Measurements from ENCODE around the gene MPST. TPM values are rescaled to one million over a fixed set of nuclear protein-coding genes. Genes with fewer than 3 reads are reported as not detected.

Gene MPST
- total RNA-seq (2014; rRNA removed; shearing (Covaris generic)) = 105 and 124 TPM in 2 replicates
- total RNA-seq (2022) = 61.8 and 67.2 TPM in 2 replicates
- percentile 56 among the genes with signal in this experiment for Bru-seq, nascent RNA
- BruChase-seq, experiment 1, labeled RNA remaining after a 6-hour chase = percentile 66 among the genes with signal in this experiment
- BruChase-seq, experiment 2, labeled RNA remaining after a 2-hour chase = percentile 59 among the genes with signal in this experiment
- long read RNA-seq, transcript MPST-206 (3 exons, 1,331 nt) = major isoform, 105 of 193 reads
- long read RNA-seq, transcript MPST-203 (3 exons, 1,345 nt) = minor isoform, 41 of 193 reads
- long read RNA-seq, transcript MPST-201 (4 exons, 1,504 nt) = minor isoform, 5 of 193 reads
- long read RNA-seq, partial matches to known transcripts = 20 of 193 reads
- long read RNA-seq, other reads (novel, unspliced or antisense) = 22 of 193 reads

DNA sequence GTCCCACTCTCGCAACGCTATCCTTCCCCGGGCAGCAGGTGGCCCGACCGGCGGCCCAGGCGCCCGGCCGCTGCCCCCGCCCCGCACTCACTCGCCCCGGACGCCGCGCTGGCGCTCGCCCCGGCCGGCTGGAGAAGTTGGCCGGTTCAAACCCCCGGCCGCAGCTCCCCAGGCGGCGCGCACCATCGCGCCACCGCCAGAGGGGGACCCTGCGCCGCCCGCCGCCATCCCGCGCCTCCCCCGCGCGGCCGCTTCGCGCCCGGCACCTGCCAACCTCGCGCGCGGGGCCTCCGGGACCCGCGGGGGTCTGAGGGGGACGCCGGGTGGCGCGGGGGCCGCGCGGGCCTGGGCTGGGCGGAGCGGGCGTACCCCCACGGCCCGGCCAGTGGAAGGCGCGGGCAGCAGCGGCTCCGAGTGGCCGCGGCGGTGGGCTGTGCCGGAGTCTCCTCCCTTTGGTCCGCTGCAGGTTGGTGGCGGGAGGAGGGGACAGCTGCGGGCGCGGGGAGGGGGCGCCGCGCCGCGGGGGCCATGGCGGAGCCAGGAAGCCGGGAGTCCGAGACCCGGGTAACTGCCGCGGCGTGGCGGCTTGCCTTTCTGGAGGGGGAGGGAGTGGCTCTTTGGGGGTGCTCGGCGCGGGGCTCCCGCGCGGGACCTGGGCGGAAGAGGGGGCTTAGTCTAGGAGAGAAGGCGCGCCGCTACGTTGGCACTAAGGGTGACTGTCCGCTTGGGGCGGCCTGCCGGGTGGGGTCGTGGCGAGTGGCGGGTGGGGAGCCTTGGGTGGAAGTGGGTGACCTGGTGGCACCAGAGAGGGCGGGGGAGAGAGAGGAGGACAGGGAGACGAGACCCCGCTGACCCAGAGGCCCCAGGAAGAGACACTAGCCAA lies at the start of gene MPST, which contains the start of gene TST:
Gene MPST, plus strand, starts transcription at position 434 of the 883 bp plus-strand sequence. Its CDS starts 95 bp downstream, at position 529.
Gene TST, minus strand, starts transcription at position 139 of the 883 bp plus-strand sequence. CDS start 715 bp downstream, outside the sequence.
- Histone ChIP-seq H3K27ac (ENCODE audit: low read depth, low read length, poor library complexity, severe bottlenecking) (peak within 1 kb of the TSS; percentile 46), H3K36me3 (ENCODE audit: insufficient read depth, low read length) (no peaks in the 10 kb centered on the region), H4K20me1 (ENCODE audit: insufficient read depth, low read length) (no peaks in the 10 kb centered on the region), H3K4me3 (ENCODE audit: low read depth, low read length, poor library complexity, severe bottlenecking) (peak within 1 kb of the TSS; percentile 90), H2AFZ (ENCODE audit: low read length) (peak within 1 kb of the TSS; percentile 96), H3K9me2 (ENCODE audit: insufficient read depth, low read length) (no peaks in the 10 kb centered on the region), H3K4me1 (ENCODE audit: insufficient read depth, low read length, poor library complexity, severe bottlenecking) (peaks cover 13% of the 10 kb centered on the region), H3K4me2 (ENCODE audit: low read length) (peak within 1 kb of the TSS; percentile 85), H3K79me2 (ENCODE audit: insufficient read depth, low read depth, low read length) (peaks cover 6% of the 10 kb centered on the region; the same call in 1 of the 2 replicates), H3K9me3 (ENCODE audit: low read length) (no peaks in the 10 kb centered on the region)
- BruUV-seq (replicated peaks) = no TSS peak
- ChIA-PET CTCF (ENCODE audit: unreplicated experiment) (interaction anchor here (1.0 kb wide), 1 partner anchor 25 kb away, joined by 10 read pairs; no protein-coding TSS in a partner anchor), POLR2A (interaction anchor here (0.5 to 0.8 kb wide), 4 partner anchors 27 to 560 kb away, joined by 3 to 4 read pairs (median 3); partner anchors contain the start of genes EIF3D and LGALS2)
- intact Hi-C loops (cut with micrococcal nuclease; ENCODE audit: unreplicated experiment) = loop anchor here (5.0 kb wide), 1 partner anchor 157 kb away; the partner anchor contains the start of gene NCF4
- TF ChIP-seq, protein P1, sequence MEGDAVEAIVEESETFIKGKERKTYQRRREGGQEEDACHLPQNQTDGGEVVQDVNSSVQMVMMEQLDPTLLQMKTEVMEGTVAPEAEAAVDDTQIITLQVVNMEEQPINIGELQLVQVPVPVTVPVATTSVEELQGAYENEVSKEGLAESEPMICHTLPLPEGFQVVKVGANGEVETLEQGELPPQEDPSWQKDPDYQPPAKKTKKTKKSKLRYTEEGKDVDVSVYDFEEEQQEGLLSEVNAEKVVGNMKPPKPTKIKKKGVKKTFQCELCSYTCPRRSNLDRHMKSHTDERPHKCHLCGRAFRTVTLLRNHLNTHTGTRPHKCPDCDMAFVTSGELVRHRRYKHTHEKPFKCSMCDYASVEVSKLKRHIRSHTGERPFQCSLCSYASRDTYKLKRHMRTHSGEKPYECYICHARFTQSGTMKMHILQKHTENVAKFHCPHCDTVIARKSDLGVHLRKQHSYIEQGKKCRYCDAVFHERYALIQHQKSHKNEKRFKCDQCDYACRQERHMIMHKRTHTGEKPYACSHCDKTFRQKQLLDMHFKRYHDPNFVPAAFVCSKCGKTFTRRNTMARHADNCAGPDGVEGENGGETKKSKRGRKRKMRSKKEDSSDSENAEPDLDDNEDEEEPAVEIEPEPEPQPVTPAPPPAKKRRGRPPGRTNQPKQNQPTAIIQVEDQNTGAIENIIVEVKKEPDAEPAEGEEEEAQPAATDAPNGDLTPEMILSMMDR (conservative IDR thresholded peaks at IDR 0.05; ENCODE audit: low read length) = peak; percentile 24; the same call in 1 of the 2 replicates
- no peak for TF ChIP-seq EZH2phosphoT487 (IDR thresholded peaks at IDR 0.05; ENCODE audit: borderline replicate concordance, low read depth, low read length)
- peak; percentile 86 for DNase-seq (ENCODE audit: low spot score)

DNA sequence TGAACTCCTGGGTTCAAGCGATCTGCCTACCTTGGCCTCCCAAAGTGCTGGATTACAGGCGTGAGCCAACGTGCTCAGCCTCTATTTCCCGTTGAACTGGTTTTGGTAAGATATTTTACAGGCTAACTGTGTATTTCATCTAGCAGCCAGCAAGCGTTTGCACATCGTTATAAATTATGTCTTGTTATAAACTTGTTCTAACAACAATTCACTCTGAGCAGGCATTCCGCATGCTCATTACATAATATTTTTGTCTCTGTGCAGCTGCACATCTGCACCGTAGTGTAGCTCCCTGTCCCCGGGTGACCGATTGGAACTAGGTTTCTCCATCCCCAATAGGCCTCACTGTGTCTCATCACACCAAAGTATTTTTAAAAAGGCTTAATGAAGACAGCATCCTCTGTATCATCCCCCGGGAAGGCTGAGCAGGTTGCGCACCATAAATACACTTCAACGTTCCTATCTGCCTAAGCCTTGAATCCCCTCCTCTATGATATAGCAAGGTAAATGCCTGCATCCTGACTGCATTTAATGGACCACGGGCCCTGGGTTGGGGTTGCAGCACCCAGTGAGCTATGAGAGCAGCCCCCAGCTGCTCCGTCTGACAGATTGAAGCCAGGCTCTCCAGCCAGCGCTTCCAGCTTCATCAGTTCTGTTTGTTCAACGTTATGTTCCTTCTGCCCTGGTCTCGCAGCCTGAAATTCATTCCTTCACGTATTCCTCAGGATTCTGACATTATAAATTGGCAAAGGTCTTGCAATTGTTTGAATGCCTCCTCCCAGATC lies 48.0 kb upstream of the MPST start:
- Histone ChIP-seq H4K20me1 (ENCODE audit: insufficient read depth, low read length) (no peaks in the 10 kb centered on the region), H3K9me2 (ENCODE audit: insufficient read depth, low read length) (no peaks in the 10 kb centered on the region), H3K4me3 (ENCODE audit: low read depth, low read length, poor library complexity, severe bottlenecking) (no peak overlapping the region), H3K79me2 (ENCODE audit: insufficient read depth, low read depth, low read length) (no peaks in the 10 kb centered on the region), H3K9me3 (ENCODE audit: low read length) (no peaks in the 10 kb centered on the region), H3K4me1 (ENCODE audit: insufficient read depth, low read length, poor library complexity, severe bottlenecking) (no peaks in the 10 kb centered on the region), H3K4me2 (ENCODE audit: low read length) (no peak overlapping the region), H3K27ac (ENCODE audit: low read depth, low read length, poor library complexity, severe bottlenecking) (no peak overlapping the region), H2AFZ (ENCODE audit: low read length) (no peak overlapping the region), H3K36me3 (ENCODE audit: insufficient read depth, low read length) (no peaks in the 10 kb centered on the region)
- BruUV-seq (replicated peaks) = no TSS peak
- ChIA-PET POLR2A (no interaction called here), CTCF (ENCODE audit: unreplicated experiment) (no interaction called here)
- TF ChIP-seq EZH2phosphoT487 (IDR thresholded peaks at IDR 0.05; ENCODE audit: borderline replicate concordance, low read depth, low read length) = no peak
- TF ChIP-seq, protein P1 (conservative IDR thresholded peaks at IDR 0.05; ENCODE audit: low read length) = no peak
- intact Hi-C loops (cut with micrococcal nuclease; ENCODE audit: unreplicated experiment) = no loop called here
- DNase-seq (ENCODE audit: low spot score) = no peak
